ENCODE data around the gene TNFRSF8. TPM values are rescaled to one million over a fixed set of nuclear protein-coding genes. Genes with fewer than 3 reads are reported as not detected.
A peak's percentile ranks its signal among the peaks of the same experiment; 100 is the strongest.

Gene TNFRSF8
- total RNA-seq, 4 donors from 2014 or later, result not detected

GRCh38 chr1:12080156-12080555 is 17.1 kb downstream of the TNFRSF8 start:
- no peak overlapping the region for H3K27ac ChIP-seq
- TF ChIP-seq CTCF (IDR thresholded peaks at IDR 0.05), result no peak
- DNase-seq, result no peak
- H3K4me3 ChIP-seq (replicated peaks in 1 of 3), result no peak overlapping the region
- H3K9me3 ChIP-seq, result no peaks in the 10 kb centered on the region
- no peaks in the 10 kb centered on the region for H3K27me3 ChIP-seq
- H3K36me3 ChIP-seq, result no peaks in the 10 kb centered on the region
- H3K4me1 ChIP-seq, result no peaks in the 10 kb centered on the region
- WGBS, 2 donors, result 84 to 86% methylated on average over 5 to 6 of the region's 6 CpGs
- intact Hi-C loops (cut with DNase I), result no loop called here

- Histone ChIP-seq H3K27me3 (no peaks in the 10 kb centered on the region), H3K9me3 (no peaks in the 10 kb centered on the region), H3K27ac (no peak overlapping the region), H3K4me1 (no peaks in the 10 kb centered on the region), H3K36me3 (no peaks in the 10 kb centered on the region), H3K4me3 (replicated peaks in 1 of 3) (no peak overlapping the region)
- TF ChIP-seq CTCF (IDR thresholded peaks at IDR 0.05), result no peak
- no peak for TF ChIP-seq POLR2A (IDR thresholded peaks at IDR 0.05)
- intact Hi-C loops (cut with DNase I), result no loop called here
- 91 to 94% methylated on average over 9 of the region's 9 CpGs for WGBS, 2 donors
- no peak for DNase-seq
Observed at GRCh38 chr1:12080773-12081556, 17.9 kb downstream of the TNFRSF8 start.

- Histone ChIP-seq H3K36me3 (no peaks in the 10 kb centered on the region), H3K27ac (no peak overlapping the region), H3K4me3 (replicated peaks in 1 of 3) (no peak overlapping the region), H3K9me3 (no peaks in the 10 kb centered on the region), H3K4me1 (no peaks in the 10 kb centered on the region), H3K27me3 (no peaks in the 10 kb centered on the region)
- no peak for TF ChIP-seq CTCF (IDR thresholded peaks at IDR 0.05)
- TF ChIP-seq POLR2A (IDR thresholded peaks at IDR 0.05), result no peak
- DNase-seq, result peak in 1 of 2 donors; percentile 7
- intact Hi-C loops (cut with DNase I), result no loop called here
- WGBS, 2 donors, result 69 to 75% methylated on average over 7 of the region's 7 CpGs
Observed at GRCh38 chr1:12081648-12082396, 18.7 kb downstream of the TNFRSF8 start.

- H3K36me3 ChIP-seq, result no peaks in the 10 kb centered on the region
- intact Hi-C loops (cut with DNase I), result no loop called here
- no peak for DNase-seq
- no peak overlapping the region for H3K4me3 ChIP-seq (replicated peaks in 1 of 3)
- no peaks in the 10 kb centered on the region for H3K4me1 ChIP-seq
- H3K9me3 ChIP-seq, result no peaks in the 10 kb centered on the region
- no peaks in the 10 kb centered on the region for H3K27me3 ChIP-seq
- no peak for TF ChIP-seq CTCF (IDR thresholded peaks at IDR 0.05)
- TF ChIP-seq POLR2A (IDR thresholded peaks at IDR 0.05), result no peak
- H3K27ac ChIP-seq, result no peak overlapping the region
- 94% methylated on average over 4 of the region's 4 CpGs for WGBS, 2 donors
Observed at GRCh38 chr1:12082988-12083387, 19.9 kb downstream of the TNFRSF8 start.

GRCh38 chr1:12083766-12084165 is 20.7 kb downstream of the TNFRSF8 start:
- 83 to 84% methylated on average over 8 of the region's 8 CpGs for WGBS, 2 donors
- no peak overlapping the region for H3K27ac ChIP-seq
- intact Hi-C loops (cut with DNase I), result no loop called here
- TF ChIP-seq POLR2A (IDR thresholded peaks at IDR 0.05) (no peak), CTCF (IDR thresholded peaks at IDR 0.05) (no peak)
- H3K4me3 ChIP-seq (replicated peaks in 1 of 3), result no peak overlapping the region
- no peaks in the 10 kb centered on the region for H3K36me3 ChIP-seq
- DNase-seq, result no peak
- H3K27me3 ChIP-seq, result no peaks in the 10 kb centered on the region
- H3K4me1 ChIP-seq, result no peaks in the 10 kb centered on the region
- no peaks in the 10 kb centered on the region for H3K9me3 ChIP-seq

All from thyroid gland (tissue), 4 donors.